ENCODE results near the gene GTF2F2. TPM values are rescaled to one million over a fixed set of nuclear protein-coding genes. Genes with fewer than 3 reads are reported as not detected.

The GTF2F2 gene
- total RNA-seq, 1 experiment from 2014 or later, result 40.1 TPM

GRCh38 chr13:45303026-45303425 is 182.7 kb downstream of the GTF2F2 start:
- no peaks in the 10 kb centered on the region for H3K36me3 ChIP-seq (ENCODE audit: control insufficient read depth in 1 of 2, insufficient read depth in 2 of 2, low read length in 2 of 2)
- DNase-seq (ENCODE audit: low read depth, low spot score) (no peak), ATAC-seq (no peak)
- ChIA-PET CTCF (no interaction called here), RAD21 (ENCODE audit: low non-redundant PET in 1 of 2, low total read pairs in 2 of 2, uncharacterized antibody in 2 of 2, unreplicated experiment in 2 of 2) (no interaction called here), POLR2A (no interaction called here)
- no peaks in the 10 kb centered on the region for H4K20me1 ChIP-seq (ENCODE audit: insufficient read depth)
- no peaks in the 10 kb centered on the region for H3K9me3 ChIP-seq (ENCODE audit: control insufficient read depth in 1 of 2, insufficient read depth in 1 of 2, low read depth in 1 of 2, low read length in 2 of 2)
- TF ChIP-seq ZNF274 (IDR thresholded peaks at IDR 0.05; ENCODE audit: low read depth, low read length) (no peak), EGR1 (IDR thresholded peaks at IDR 0.05; ENCODE audit: low read depth) (no peak), CTCF (IDR thresholded peaks at IDR 0.05 in 2 of 3, conservative IDR thresholded peaks at IDR 0.05 in 1 of 3; ENCODE audit: borderline replicate concordance in 1 of 3, insufficient read depth in 1 of 3, low read depth in 2 of 3, low read length in 2 of 3) (no peak), CEBPB (IDR thresholded peaks at IDR 0.05; ENCODE audit: low read depth) (no peak), JUND (IDR thresholded peaks at IDR 0.05) (no peak), SIN3A (IDR thresholded peaks at IDR 0.05; ENCODE audit: low read depth) (no peak), POLR2A (IDR thresholded peaks at IDR 0.05; ENCODE audit: borderline replicate concordance, extremely low read depth, insufficient read depth, insufficient read length) (no peak), REST (IDR thresholded peaks at IDR 0.05; ENCODE audit: low read depth) (no peak), FOSL1 (IDR thresholded peaks at IDR 0.05; ENCODE audit: low read depth) (no peak), SP1 (IDR thresholded peaks at IDR 0.05; ENCODE audit: low read depth) (no peak), YY1 (IDR thresholded peaks at IDR 0.05; ENCODE audit: extremely low read depth, insufficient replicate concordance, low read depth, low read length) (no peak), EZH2 (IDR thresholded peaks at IDR 0.05) (no peak), POLR2AphosphoS5 (IDR thresholded peaks at IDR 0.05; ENCODE audit: low read depth, low read length) (no peak), RAD21 (IDR thresholded peaks at IDR 0.05; ENCODE audit: low read depth) (no peak), ZBTB33 (IDR thresholded peaks at IDR 0.05; ENCODE audit: extremely low read depth, insufficient replicate concordance, low read length) (no peak), ELF1 (IDR thresholded peaks at IDR 0.05; ENCODE audit: borderline replicate concordance, low read depth) (no peak), ZFX (IDR thresholded peaks at IDR 0.05) (no peak), ATF3 (IDR thresholded peaks at IDR 0.05) (no peak), MAX (IDR thresholded peaks at IDR 0.05) (no peak), CBX3 (IDR thresholded peaks at IDR 0.05; ENCODE audit: low read depth) (no peak)
- no peak overlapping the region for H3K4me2 ChIP-seq (ENCODE audit: low read length)
- no peaks in the 10 kb centered on the region for H3K79me2 ChIP-seq (ENCODE audit: insufficient read depth, low read length)
- H3K27me3 ChIP-seq (ENCODE audit: insufficient read depth, low read length), result no peaks in the 10 kb centered on the region
- peaks cover 0 to 7% of the 10 kb centered on the region in 2 experiments; a peak in 1 of 4 replicates for H3K4me1 ChIP-seq (ENCODE audit: control insufficient read depth in 1 of 2, insufficient read depth in 2 of 2, low read length in 2 of 2)
- no TSS peak for BruUV-seq (replicated peaks)
- H3K4me3 ChIP-seq (replicated peaks in 1 of 2; ENCODE audit: low read depth in 1 of 2, low read length in 2 of 2), result no peak overlapping the region
- H3K27ac ChIP-seq (ENCODE audit: low read depth, low read length), result no peak overlapping the region
- H3K9me2 ChIP-seq (ENCODE audit: insufficient read depth), result no peaks in the 10 kb centered on the region
- intact Hi-C loops (cut with micrococcal nuclease), result loop anchor here (10.0 kb wide), 2 partner anchors 818 to 1398 kb away; no protein-coding TSS in a partner anchor
- no peak overlapping the region for H3K9ac ChIP-seq (ENCODE audit: low read length)
- no peak overlapping the region for H2AFZ ChIP-seq (ENCODE audit: low read depth, low read length, poor library complexity, severe bottlenecking)

Data from HCT116 (cell line).